ENCODE data around the gene PAX2.

PAX2 gene

GRCh38 chr10:100749309-100750217 is 4.2 kb downstream of the PAX2 start:
- in situ Hi-C loops (cut with MboI; ENCODE audit: low sequenced_read_pairs), result no loop called here

DNA sequence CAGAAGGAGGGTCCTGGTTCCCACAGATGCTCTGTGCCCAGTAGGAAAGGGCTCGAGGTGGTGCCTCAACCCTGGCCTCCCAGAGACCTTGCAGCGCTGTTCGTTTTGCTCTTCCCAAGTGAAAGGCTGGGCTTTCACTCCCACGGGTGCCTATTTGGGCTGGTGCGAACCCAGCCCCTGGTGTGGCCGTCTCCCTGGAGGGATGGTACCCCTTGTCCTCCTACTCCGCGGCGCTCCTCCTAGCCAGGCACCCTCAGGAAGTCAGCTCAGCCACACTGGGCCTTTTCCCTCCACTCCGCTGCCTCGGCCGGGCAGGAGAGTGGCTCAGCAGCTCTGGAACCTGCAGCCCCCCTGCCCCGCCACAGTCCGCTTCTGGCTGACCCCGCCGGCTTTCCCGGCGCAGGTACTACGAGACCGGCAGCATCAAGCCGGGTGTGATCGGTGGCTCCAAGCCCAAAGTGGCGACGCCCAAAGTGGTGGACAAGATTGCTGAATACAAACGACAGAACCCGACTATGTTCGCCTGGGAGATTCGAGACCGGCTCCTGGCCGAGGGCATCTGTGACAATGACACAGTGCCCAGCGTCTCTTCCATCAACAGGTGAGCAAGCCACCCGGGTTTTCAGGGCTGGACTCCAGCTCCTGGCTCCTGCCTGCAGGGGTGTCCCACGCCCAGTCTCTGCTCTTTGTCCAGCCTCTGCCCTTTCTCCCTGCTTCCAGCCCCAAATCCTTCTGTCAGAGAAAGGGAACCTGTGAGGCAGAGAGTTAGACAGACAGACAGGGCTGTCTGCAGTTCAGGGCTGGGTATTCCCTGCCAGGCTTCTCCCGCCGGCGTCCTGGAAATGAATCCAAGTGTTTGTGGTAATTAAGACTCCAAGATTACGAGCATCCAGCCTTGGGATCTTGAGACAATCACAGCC is 5.2 kb downstream of the PAX2 start:
- in situ Hi-C loops (cut with MboI; ENCODE audit: low sequenced_read_pairs), result no loop called here

DNA sequence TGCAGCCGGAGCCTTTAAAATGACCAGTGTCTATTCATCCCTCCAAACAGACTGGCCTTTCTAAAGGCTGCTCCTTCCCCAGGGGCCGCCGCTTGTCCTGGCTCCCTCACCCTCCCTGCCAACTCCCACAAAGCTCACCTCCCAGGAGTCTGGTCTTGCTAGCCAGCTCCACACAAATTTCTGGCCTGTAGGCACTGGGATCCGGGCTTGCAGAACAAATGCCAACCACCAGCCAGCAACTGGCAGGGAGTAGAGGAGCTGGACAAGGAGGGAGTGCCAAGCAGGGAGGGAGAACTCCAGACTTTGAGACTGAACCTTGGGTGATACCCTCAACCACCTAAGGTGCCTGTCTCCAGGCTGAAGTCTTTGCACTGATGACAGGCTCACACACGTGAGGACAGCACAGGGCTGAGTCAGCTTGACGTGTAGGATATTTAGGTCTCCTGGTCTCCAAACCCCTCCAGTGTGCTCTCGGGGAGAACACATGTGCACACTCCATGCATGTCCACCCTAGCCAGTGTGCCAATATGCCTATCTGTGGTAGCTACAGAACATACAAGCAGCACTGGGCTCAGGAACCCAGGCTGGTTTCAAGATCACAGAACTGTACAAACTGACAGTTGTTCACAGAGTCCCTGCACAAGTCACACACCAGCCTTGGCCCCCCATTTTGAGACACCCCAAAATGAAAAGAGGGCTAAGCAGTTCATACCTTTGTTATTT is 6.0 kb downstream of the PAX2 start:
- in situ Hi-C loops (cut with MboI; ENCODE audit: low sequenced_read_pairs), result no loop called here

- in situ Hi-C loops (cut with MboI; ENCODE audit: low sequenced_read_pairs), result no loop called here
These were observed 10.4 kb downstream of the PAX2 start for GRCh38 chr10:100755821-100756220.

- in situ Hi-C loops (cut with MboI; ENCODE audit: low sequenced_read_pairs), result no loop called here
These were observed 13.9 kb downstream of the PAX2 start for GRCh38 chr10:100759331-100759730.

DNA sequence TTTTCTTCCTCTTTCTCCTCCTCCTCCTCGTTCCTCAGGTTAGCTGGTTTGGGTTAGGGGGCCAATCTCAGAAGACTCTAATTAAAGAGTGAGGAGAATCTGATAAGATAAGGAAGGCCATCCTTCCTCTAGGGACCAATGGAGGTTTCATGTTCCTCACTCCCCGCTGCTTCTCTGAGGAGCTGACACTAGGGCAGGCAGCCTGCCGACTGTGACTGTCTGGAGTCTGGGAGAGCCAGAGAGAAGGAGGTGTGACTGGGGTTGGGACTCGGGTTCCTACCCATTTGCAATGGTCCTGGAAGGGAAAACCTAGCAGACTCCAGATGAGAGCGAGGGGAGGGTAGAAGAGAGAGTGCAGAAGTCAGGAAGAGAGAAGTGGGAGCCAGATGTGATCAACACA is 15.3 kb downstream of the PAX2 start:
- in situ Hi-C loops (cut with MboI; ENCODE audit: low sequenced_read_pairs), result no loop called here

DNA sequence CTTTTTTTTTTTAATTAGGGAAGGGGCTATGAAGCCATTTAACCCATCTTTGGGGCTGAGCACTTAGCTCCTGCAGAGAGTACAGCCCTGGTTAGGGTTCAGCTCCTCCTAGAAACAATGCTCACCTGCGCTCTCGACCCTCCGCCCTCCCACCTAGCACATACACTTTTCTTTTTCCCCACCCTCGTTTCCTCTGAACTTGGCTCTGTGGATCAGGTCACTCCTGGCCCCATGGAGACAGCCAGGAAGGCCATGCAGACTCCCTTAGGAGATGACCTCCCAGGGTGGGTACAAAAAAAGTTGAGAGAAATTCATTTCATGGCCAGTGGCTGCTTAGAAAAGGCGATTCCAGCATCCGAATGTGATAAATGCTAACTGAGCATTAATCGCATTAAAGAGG is 15.8 kb downstream of the PAX2 start:
- in situ Hi-C loops (cut with MboI; ENCODE audit: low sequenced_read_pairs), result no loop called here

- in situ Hi-C loops (cut with MboI; ENCODE audit: low sequenced_read_pairs), result no loop called here
These were observed 17.8 kb downstream of the PAX2 start for GRCh38 chr10:100763043-100763747.

DNA sequence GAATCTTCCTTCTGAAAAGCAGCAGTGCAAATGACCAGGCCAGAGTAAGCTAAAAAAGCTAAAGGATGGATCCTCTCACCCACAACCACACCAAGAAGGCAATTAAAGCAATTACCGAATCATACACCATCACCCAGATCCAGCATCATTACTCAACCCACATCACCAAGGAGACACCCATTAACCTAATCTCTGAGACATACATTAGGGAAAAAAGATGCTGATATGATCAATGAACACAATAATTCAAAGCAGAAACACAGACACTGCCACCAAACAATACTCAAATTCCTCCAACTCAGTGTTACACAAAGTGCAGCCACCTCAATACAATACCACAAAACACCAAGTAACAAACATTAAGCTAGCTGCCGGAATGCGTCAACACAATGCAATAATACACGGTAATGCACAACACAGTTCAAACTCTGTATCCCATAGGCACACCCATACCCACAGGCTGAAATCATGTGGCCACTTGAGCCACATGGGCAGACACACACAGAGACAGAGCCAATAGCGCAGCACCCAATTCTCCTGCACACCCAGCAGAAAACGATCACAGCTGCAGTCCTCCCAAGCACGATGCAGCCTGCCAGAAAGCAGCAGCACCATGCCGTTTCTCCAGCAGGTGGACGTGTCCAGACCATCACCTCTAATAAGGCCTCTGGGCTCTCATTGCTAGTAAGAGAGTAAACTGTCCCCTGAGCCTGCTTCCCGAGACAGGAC is 21.5 kb downstream of the PAX2 start:
- in situ Hi-C loops (cut with MboI; ENCODE audit: low sequenced_read_pairs), result no loop called here

DNA sequence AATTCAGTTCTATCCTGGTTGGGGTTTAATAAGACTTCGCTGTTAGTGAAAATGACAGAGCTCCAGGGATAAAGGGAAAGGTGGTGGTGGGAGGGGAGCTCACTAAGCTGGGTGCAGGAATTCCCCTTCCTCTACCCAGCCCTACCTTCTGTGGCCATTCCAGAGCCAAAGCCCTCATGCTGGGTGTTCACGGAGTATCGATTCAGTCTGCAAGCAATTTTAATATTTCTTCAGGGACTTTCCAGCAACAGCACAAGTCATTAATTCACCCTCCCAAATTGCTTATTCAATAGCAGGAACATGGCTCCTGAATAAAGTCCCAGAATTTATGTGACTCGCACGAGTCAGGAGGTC is 22.0 kb downstream of the PAX2 start:
- in situ Hi-C loops (cut with MboI; ENCODE audit: low sequenced_read_pairs), result no loop called here

GRCh38 chr10:100769481-100769880 is 24.1 kb downstream of the PAX2 start:
- in situ Hi-C loops (cut with MboI; ENCODE audit: low sequenced_read_pairs), result no loop called here

DNA sequence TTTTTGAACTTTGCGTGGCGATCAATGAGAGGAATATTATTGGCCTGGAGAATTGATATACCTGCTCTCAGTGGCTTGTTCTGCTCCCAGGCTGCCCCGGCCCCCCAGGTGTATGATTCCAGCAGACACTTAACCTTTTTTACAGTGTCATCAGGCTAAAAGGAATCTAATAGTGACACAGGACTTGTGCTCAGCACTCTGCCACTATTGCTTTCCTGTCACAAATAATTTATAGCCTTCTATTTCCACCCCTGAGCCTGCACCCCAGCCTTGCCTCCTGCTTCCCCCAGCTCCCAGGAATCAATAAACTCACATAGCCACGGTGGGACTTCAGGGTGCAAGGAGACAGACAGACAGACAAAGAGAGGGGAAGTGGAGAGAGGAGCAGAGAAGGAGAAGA is 28.3 kb downstream of the PAX2 start:
- in situ Hi-C loops (cut with MboI; ENCODE audit: low sequenced_read_pairs), result no loop called here

DNA sequence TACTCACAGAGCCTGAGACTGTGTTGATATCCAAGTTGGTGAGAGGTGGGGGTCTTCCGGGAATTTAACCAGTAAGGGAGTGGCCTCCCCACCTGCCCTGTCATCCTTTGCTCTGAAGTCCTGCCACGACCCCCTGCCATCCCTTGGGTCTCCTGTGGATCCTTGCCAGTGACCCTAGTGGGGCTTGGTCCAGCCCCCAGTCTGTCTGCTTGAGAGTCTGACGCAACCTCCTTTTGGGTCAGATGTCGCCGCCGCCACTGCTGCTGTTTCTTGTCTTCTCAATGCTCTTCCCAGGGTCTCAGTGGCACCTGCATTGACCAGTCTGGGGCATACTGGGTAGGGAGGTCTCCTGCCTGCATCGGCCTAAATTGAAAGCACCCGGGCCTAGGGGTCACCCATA is 28.8 kb downstream of the PAX2 start:
- in situ Hi-C loops (cut with MboI; ENCODE audit: low sequenced_read_pairs), result no loop called here

- in situ Hi-C loops (cut with MboI; ENCODE audit: low sequenced_read_pairs), result no loop called here
These were observed 29.5 kb downstream of the PAX2 start for GRCh38 chr10:100774876-100775275.

GRCh38 chr10:100775386-100775785 is 30.0 kb downstream of the PAX2 start:
- in situ Hi-C loops (cut with MboI; ENCODE audit: low sequenced_read_pairs), result no loop called here

- in situ Hi-C loops (cut with MboI; ENCODE audit: low sequenced_read_pairs), result no loop called here
These were observed 30.5 kb downstream of the PAX2 start for GRCh38 chr10:100775871-100776270.

DNA sequence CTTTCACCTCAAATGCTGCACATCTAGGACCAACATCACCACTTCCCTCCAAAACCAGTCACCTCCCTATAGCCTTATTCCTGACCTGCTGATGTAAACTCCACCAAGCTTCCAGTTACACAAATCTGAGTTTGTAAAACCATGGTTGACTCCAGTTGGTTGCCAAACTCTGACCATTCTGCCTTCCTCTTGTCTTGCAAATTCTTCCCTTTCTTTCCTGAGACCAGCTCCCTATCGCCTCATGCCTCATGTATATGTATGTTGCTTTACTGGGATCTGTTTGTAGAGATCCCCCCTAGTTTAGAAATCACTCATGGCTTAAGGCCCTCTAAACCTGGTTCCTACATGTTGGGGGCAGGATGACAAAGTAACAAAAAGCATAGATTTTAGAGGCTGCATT is 31.3 kb downstream of the PAX2 start:
- in situ Hi-C loops (cut with MboI; ENCODE audit: low sequenced_read_pairs), result no loop called here

DNA sequence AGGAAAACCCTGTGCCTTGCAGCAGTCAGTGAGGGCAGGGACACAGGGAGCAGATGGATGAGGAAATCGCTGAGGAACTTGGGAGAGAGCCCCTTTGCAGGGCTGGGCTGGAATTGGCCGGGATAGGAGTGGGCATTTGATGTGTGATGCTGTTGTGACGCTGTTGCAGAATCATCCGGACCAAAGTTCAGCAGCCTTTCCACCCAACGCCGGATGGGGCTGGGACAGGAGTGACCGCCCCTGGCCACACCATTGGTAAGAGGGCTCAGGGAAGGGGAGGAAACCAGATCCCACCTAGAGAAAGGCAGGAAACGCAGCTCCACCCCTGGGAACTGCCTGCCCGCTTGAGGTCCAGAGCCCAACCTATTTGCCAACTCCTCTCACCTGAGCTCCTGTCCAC is 33.9 kb downstream of the PAX2 start:
- in situ Hi-C loops (cut with MboI; ENCODE audit: low sequenced_read_pairs), result no loop called here

GRCh38 chr10:100780324-100780723 is 34.9 kb downstream of the PAX2 start:
- in situ Hi-C loops (cut with MboI; ENCODE audit: low sequenced_read_pairs), result no loop called here

GRCh38 chr10:100781145-100781665 is 35.8 kb downstream of the PAX2 start:
- in situ Hi-C loops (cut with MboI; ENCODE audit: low sequenced_read_pairs), result no loop called here
